ENCODE data around the gene KCTD13.
A peak's percentile ranks its signal among the peaks of the same experiment; 100 is the strongest.
"Not testable (repeated sequence)": the region's sequence is repeated elsewhere in the genome, so short reads cannot be mapped to it uniquely, and the experiment has no call there.

Gene KCTD13

DNA sequence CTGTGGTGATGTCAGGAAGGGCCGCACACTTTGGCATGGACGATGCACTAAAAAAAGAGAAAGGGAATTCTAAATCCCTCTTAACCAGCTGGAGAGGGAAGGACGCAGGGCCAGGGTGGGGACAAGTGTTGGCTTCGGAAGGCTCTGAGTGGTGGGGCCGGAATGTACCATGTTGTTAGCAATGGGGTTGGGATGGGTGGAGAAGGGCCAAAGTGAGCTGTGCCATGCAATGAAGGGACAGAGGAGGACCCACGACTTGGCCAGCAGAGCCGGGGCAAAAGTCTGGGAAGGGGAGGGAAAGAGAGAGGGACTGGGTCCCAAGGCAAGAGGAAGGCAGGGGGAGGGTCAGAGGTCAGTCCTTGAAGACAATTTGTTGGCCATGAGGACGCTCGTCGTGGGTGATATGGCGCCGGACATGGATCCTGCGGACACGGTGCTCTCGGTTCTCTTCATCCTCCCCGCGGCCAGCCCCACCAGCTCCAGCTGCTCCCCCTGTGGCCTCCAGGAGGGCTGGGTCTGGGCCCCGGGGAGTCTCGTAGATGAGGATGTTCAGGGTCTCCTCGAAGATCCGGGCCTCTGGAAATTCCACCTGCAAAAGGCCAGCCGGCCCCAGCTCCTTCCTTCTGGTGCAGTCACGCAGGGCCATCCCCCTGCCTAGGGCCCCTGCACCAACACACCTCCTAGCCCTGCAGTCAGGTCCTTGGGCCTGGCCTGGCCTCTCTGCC, 19.3 kb downstream of the KCTD13 start:
- no peak for DNase-seq (ENCODE audit: low spot score)

DNA sequence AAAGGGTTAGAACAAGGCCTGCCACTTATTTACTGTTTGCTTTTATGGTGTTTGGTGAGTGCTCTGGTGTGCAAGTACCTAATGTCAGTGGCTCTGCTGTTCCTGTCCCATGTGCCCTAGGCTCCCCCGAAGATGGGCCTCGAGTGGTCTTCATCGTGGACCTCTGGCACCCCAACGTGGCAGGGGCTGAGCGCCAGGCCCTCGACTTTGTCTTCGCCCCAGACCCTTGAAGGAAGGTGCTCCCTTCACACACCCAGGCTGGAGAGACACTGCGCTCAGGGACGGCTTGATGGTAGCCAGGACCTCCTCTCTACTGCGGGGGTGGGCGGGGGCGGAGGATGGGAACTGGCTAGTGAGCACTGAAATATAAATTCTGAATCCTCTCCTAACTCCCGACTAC, 20.4 kb downstream of the KCTD13 start:
- DNase-seq (ENCODE audit: low spot score): no peak

DNA sequence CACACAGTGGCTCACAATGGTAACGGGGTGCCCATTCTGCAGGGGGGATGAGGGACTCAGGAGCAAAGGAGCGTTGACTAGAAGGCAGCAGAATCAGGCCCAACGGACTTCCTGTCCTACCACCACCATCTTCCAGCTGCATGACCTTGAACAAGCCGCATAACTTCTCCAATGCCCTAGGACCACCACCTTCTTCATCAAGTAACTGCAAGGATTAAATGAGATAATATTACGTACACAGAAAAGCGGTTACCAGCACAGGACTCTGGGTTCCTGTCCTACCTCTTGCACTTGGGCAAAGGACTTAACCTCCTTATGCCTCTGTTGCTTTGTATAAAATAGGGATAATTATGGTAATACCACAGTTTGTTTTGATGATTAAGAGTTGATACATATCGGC, 21.1 kb downstream of the KCTD13 start:
- DNase-seq (ENCODE audit: low spot score): no peak

DNA sequence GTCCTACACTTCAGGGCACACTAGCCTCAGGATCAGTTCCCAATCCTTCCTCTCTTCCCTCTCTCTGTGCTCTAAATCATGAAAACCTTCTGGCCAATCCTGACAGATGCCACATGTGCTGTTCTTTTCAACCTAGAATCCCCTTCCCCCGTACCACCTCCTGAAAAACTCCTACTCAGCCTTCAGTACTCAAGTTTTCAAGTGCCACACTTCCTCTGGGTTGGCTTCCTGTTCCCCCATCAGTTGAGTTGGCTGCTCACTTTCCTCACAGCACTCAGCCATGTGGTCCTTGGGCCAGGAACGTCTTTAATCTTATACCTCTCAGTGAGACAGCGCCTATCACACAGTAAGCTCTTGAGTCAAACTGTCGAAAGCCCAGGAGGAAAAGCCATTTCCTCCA, 22.4 kb downstream of the KCTD13 start:
- DNase-seq (ENCODE audit: low spot score): no peak

DNA sequence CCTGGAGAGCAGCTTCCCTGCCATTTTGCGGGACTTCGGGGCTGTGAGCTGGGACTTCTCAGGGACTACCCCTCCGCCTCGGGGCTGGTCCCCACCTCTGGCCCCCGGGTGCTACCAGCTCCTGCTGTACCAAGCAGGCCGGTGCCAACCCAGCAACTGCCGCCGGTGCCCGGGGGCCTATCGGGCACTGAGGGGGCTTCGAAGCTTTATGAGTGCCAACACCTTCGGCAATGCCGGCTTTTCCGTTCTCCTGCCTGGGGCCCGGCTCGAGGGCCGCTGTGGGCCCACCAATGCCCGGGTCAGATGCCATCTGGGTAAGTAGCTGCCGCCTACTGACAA, 24.4 kb downstream of the KCTD13 start:
- no peak for DNase-seq (ENCODE audit: low spot score)

DNA sequence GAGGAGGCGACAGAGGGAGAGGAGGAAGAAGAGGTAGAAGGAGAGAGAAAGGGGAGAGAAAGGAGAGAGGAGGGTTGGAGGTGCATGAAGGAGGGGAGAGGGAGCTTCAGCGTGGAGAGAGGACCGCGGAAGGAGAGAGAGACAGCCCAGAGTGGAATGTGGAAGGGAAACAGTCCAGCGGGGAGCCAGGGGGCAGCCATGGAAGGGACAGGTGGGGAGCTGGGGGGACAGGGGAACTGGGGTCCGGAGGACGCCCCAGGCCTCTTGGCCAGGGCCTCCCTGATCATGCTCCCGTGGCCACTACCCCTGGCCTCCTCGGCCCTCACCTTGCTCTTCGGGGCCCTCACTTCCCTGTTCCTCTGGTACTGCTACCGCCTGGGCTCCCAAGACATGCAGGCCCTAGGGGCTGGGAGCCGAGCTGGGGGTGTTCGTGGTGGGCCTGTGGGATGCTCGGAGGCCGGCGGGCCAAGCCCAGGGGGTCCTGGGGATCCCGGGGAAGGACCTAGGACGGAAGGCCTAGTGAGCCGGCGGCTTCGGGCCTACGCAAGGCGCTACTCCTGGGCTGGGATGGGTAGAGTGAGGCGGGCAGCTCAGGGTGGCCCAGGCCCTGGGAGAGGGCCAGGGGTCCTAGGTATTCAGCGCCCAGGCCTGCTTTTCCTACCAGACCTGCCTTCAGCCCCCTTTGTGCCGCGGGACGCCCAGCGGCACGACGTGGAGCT, 25.0 kb downstream of the KCTD13 start:
- DNase-seq (ENCODE audit: low spot score): no peak

DNA sequence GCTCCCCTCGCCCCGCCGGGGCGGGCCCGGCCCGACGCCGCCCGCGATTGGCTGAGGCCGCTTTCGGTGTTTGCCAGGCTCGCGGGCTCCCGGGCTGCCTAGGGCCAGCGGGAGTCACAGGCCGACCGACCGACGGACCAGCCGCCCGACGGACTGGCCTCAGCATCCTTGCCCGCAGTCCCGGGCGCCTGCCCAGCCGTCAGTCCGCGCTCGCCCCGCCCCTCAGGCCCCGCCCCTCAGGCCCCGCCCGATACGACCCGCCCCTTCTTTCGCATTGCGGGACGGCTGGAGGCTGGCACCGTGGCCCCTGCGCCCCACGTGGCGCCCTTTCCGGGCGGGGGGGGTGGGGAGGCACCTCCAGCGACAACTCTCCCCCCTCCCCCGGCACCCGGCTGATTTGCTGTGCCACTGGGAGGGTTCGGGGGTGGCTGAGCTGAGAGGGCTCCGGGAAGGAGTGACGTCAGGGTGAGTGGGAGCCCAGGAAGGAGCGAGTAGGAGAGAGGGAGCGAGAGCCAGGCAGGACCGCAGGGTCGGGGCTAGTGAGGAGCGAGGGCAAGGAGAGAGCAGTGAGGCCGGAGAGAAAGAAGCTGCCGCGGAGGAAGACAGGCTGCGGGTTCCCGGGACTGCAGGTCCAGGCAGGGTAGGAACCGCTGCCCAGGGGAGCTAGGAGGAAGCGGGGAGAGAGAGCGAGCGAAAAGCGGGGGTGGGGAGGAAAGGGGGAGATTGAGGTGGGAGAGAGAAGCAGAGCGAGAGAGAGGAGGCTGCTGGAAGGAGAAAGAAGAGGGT, 25.7 kb downstream of the KCTD13 start, which contains the start of gene ASPHD1:
TSS of gene ASPHD1 (plus strand) at position 387 of the 786 bp plus-strand sequence. CDS start 484 bp downstream, outside the sequence.
- peak; percentile 93 for DNase-seq (ENCODE audit: low spot score)

DNA sequence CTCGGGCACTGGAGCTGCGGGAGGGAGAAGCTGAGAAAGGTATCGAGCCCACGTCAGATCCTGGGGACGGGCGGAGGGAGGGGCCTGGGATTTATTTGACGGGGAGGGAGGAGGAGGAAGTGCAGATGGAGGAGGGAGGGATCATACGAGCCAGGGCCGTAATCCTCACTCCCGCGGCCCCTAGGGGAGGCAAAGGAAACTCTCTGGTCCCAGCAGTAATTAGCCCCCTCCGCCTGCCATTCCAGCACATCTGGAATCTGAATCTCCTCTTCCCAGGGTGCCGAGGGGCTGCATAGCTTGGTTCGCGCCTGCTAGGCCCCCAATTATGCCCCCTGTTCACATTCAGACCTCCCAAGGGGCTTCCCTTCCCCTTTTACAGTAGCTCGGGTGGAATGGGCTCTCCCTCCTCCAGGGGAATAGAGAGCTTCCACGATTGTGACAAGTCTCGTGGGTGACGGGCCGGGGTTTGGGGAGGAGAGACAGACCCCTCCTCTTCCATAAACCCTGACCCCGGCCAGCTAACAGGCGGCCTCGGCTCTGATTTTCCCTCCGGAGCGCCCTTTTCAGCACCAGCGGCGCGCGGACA, 26.4 kb downstream of the KCTD13 start, which contains the start of gene SEZ6L2:
TSS of gene SEZ6L2 (minus strand) at position 35 of the 586 bp plus-strand sequence. CDS start 531 bp downstream, outside the sequence.
- DNase-seq (ENCODE audit: low spot score): peak; percentile 87

DNA sequence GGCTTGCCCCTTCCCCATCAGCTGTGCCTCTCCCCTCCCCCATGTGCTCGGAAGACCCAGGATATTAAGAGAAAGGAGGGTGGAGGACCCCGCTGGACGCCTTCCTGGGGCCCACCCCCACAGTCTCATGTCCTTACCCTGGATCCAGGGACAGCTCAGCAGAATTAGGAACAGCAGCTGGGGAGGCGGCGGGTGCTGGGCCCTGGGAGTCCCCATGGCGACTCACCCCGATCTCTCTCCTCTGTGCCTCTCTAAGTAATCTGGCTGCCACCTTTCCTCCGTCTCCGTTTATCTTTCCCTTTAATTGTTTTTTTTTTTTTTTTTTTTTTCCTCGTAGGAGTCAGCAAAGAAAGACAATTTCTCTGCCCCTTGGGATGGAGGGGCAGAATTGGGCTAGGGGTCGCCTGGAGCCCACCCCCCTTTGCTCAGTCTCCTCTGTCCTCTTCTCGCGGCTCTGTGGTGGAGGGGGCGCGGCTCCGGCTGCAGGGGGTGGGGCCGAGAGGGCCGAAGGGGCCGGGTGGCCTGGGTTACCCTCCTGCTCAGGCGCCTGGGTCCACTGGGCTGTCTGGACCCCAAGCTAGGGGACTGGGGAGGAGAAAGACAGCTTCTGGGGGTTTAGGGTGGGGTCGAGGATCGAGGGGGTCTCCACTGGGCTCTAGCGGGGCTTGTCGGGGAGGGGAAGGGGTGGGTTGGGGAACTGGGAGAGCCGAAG, 27.1 kb downstream of the KCTD13 start:
- no peak for DNase-seq (ENCODE audit: low spot score)

DNA sequence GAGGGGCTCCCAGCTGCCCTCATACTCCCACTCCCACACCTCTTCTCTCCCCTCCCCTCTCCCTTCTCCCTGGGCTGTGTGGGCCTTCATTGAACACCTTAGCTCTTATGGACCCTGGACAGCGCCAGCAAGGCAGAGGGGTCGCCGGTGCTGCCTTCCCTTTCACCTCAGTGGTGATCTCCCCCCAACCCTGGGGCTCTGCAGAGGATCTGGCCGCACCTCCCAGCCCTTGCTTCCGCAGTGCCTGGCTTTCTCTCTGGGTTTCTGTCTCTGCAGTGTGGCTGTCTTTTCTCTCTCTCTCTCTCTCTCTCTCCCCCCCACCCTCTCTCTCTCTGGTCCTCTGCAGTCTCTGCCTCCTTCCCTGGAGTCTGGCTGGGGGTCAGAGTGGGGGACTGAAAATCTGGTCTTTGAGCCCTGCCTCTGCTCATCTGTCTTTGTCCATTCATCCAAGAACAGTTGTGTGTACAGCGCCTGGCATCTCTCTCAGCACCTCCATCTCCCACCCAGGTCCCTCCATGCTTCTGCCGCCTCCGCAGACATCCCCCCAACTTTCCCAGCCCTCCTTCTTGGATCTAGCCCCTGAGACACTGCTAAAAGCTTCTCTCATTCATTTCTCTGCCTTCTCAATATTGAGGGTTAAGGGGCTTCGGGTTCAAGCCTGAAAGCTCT, 27.8 kb downstream of the KCTD13 start:
- DNase-seq (ENCODE audit: low spot score): no peak

DNA sequence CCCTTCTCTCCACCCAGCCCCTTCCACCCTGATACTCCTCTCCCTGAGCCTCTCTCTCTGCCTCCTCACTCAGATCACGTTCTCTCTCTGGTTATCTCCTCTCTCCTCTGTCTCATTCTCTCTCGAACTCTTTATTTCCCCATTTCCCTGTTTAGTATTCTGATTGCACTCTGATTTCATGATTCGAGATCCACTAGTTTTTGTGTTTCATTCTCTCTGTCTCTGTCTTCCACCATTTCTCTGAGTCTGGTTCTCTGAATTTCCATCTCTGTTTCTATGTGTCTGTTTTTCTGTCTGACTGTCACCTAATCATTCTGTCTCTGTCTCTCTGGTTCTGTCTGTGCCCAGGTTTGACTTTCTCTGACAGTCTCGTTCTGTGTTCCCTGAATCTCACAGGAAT, 28.7 kb downstream of the KCTD13 start:
- DNase-seq (ENCODE audit: low spot score): no peak

DNA sequence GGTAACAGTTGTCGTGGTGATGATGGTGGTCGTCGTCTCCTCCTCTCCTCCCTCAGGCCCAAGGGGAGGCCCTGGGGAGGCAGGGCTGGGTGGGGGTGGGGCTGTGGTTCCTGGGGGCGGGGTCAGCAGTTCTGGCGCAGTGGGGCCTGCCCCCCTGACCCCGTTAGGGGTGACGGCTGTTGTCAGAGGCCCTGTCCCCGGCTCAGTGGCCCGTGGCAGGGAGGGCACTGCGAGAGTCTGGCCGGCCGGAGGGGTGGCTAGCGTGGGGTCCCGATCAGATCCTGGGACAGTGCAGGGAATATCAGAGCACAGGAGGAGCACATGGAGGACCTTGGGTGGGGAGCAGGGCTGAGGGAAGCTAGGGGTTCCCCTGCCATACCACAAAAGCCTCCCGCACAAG, 29.2 kb downstream of the KCTD13 start:
- DNase-seq (ENCODE audit: low spot score): no peak

DNA sequence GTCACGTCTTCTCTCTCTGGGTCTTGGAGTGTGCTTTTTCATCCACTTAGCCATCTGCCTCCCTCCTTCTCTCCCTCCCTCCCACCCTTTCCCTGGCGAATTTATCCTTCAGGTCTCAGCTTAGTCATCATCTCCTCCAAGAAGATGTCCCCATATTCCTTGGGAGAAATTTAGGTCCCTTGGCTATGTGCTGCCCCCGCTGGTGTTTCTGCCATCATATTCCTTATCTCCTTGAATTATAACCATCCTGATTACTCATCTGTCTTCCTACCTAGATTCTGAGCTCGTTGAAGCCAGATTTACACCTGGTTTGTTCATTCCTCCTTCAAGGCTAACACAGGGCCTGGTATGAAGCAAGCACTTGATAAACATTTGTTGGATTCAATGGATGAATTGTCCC, 31.7 kb downstream of the KCTD13 start:
- DNase-seq (ENCODE audit: low spot score): no peak

DNA sequence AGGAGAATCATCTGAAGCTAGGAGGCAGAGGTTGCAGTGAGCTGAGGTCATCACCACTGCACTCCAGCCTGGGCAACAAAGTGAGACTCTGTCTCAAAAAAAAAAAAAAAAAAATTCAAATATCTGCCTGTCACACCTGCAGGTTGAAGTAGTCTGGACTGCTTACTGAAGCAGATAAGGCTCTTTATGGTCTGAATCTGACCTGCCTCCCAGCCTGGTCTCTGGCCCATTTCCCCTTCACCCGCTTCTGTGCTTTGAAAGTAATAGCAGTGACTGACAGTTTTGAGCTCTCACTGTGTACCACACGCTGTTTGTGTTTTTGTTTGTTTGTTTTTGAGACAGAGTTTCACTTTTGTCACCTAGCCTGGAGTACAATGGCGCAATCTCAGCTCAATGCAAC, 32.5 kb downstream of the KCTD13 start:
- DNase-seq (ENCODE audit: low spot score): no peak

DNA sequence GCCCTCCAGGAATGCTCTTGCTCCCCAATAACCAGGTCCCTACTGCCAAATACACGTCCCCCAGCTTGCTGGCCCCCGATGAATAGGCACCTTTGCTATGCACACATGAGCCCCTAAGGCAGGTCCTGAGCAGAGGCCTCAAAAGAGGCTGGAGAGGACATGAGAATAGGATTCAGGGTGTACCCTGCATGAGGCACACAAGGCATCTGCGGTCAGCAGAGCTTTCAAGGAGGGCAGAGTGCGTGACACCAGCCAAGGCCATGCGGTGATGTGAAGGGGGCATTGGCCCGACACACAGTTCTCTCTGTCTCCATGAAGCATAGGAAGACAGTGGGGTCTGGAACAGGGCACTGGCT, 33.6 kb downstream of the KCTD13 start:
- DNase-seq (ENCODE audit: low spot score): no peak

DNA sequence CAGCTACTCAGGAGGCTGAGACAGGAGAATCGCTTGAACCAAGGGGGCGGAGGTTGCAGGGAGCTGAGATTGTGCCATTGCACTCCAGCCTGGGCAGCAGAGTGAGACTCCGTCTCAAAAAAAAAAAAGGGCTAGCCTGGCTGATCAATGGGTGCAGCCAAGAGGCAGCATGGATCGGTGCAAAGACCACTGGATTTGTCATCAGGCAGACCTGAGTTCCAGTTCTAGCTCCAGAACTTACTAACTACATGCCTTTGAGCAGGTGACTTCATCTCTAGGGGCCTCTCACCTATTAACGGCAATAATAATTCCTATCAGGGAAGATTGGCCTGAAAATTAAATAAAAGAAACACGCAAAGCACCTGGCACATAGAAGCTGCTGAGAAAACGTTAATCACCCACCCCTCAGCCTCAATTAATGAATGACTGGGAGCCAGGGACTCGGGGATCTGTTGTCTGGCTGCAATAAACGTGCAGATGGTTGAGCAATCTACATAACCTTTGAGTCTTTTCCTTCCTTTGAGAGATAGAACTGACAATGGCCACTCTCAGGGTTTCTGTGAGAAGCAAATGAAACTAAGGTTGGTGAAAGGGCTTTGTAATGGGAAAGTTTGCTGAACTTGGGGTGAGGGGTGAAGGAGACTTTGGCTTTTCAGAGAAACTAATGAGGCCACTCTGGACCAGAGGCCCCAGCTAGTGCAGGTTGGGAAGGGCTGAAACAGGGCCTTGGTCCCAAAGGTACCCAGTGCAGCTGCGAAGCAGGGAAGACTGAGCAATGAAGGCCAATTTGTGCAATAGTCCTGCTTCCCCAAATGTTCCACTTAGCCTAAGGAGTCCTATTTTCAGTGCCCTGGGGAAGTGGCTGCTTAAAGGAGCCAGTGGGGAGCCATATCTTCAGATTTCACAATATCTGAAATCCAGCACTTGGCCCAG, 34.2 kb downstream of the KCTD13 start:
- DNase-seq (ENCODE audit: low spot score): no peak

DNA sequence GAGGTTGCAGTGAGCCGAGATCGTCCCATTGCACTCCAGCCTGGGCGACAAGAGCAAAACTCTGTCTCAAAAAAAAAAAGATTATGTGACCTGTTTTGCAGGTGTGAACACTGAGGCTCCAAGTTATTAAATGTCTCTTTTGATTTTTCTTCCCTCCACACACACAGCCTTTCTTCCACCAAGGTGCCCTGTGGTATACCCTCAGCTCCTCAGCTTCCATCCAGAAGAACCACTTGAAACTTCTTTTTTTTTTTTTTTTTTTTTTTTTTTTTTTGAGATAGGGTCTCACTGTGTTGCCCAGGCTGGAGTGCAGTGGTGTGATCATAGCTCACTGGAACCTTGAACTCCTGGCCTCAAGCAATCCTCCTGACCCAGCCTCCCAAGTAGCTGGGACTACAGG, 36.7 kb downstream of the KCTD13 start:
- DNase-seq (ENCODE audit: low spot score): not testable (repeated sequence)

DNA sequence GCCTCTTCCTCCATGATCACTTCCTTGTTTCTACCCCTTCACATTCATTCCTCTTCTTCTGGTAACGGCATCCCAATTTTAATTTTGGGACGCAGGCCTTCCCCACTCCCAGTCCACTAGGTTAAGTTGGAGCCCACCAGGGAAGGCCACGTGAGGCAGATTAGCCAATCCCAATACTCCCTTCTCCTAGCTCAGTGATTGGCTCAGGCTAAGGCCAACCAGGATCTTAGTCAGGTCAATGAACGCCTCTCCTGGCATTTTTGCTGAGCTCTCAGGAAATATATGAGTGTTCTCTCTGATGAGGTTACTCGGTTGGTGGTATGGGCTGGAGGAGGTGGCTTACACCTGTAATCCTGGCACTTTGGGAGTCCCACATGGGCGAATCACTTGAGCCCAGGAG, 42.0 kb downstream of the KCTD13 start:
- DNase-seq (ENCODE audit: low spot score): no peak

DNA sequence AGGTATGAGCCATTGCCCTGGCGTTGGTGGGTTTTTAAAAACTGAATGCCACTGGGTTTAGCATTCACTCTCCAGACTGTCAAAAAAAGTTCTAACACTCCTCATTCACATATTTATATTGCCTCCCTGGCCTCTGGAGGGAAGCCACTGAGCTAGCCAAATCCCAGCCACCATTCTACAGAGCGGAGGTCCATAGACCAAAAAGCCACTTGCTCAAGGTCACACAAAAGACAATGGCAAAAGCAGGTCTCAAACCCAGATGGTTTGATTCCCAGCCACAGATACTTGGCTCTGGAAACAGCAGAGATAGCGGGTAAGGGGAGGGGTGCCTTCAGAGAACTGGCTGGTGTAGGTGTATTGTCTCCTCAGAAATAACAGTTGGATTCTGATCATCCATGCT, 45.0 kb downstream of the KCTD13 start:
- DNase-seq (ENCODE audit: low spot score): no peak

DNA sequence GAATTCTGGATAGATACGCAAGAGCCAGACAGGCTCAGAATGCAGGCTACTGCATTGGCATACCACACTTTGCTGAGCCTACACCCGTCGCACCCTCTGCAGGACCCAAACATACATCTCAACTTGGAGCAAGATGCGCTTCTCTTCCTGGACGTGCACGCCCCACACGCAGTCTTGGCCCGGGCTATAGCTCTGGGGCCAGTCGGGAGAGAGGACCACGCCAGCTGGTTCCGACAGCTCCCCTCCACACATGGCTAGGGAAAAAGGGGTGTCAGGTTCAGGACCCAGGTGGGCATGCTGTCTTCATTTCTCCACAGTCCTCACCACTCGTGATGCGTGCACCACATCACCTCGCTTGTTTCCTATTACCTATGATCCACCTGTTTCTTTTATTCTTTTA, 47.9 kb downstream of the KCTD13 start:
- no peak for DNase-seq (ENCODE audit: low spot score)

Data from globus pallidus (tissue), 1 donor.